ENCODE measurements around the gene SLC9A8. TPM values are rescaled to one million over a fixed set of nuclear protein-coding genes. Genes with fewer than 3 reads are reported as not detected.

The SLC9A8 gene
- total and polyA plus RNA-seq, 2 donors (not counting 3 experiments of a cell fraction or from before 2014, with no cell fraction given), result 5.1 to 14.4 TPM

DNA sequence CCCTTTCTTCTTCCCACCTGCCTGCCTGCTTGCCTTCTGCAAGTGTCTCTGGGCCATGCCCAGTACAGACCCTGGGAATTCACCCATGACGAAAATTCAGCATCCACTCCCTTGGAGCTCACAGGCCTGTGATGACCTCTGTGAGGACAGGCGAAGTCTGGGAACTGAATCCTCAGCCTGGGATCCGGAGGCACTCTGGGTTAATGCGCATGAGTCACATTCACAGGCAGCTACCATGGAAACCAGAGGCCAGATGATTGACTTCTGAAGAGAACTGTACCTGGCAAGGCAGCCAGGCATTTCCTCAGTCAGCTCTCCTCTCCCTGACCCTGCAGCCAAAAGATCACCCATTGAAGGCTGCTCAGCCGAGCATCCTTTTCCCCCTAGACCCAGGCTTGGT is 41.0 kb downstream of the SLC9A8 start:
- intact Hi-C loops (cut with micrococcal nuclease), result no loop called here
- BruUV-seq (replicated peaks), result no TSS peak
- Histone ChIP-seq H3K4me1 (ENCODE audit: control insufficient read depth, extremely low read depth, insufficient read depth, low read length) (no peaks in the 10 kb centered on the region), H3K9me1 (replicated peaks; ENCODE audit: control insufficient read depth, extremely low read depth, insufficient read depth, low read length) (no peaks in the 10 kb centered on the region), H3K9me3 (replicated peaks; ENCODE audit: control insufficient read depth, insufficient read depth, low read length) (no peaks in the 10 kb centered on the region), H3K4me2 (ENCODE audit: insufficient read depth, low read length) (no peak overlapping the region), H4K20me1 (replicated peaks; ENCODE audit: control insufficient read depth, extremely low read depth, insufficient read depth, low read length) (no peaks in the 10 kb centered on the region), H2AFZ (ENCODE audit: low read depth, low read length) (no peak overlapping the region), H3K36me3 (ENCODE audit: control insufficient read depth in 2 of 2, extremely low read depth in 1 of 2, insufficient read depth in 2 of 2, low read length in 2 of 2) (peaks cover 5 to 10% of the 10 kb centered on the region in 2 experiments), H3K4me3 (replicated peaks in 1 of 3; ENCODE audit: insufficient read depth in 1 of 3, low read depth in 1 of 3, low read length in 3 of 3) (no peak overlapping the region), H3K9ac (replicated peaks; ENCODE audit: extremely low read depth, insufficient read depth, low read length) (no peak overlapping the region), H3K27ac (ENCODE audit: insufficient read depth, low read depth, low read length) (peak overlapping the region; percentile 19), H3K27me3 (ENCODE audit: control insufficient read depth in 2 of 2, insufficient read depth in 2 of 2, low read length in 2 of 2) (no peaks in the 10 kb centered on the region), H3K79me2 (ENCODE audit: control insufficient read depth, insufficient read depth, low read length) (no peaks in the 10 kb centered on the region)
- TF ChIP-seq POLR2A (IDR thresholded peaks at IDR 0.05; ENCODE audit: low read depth, low read length) (no peak), FOS (IDR thresholded peaks at IDR 0.05; ENCODE audit: borderline replicate concordance, insufficient read depth, low read length) (peak; percentile 47)
- dilution Hi-C loops (cut with MboI; ENCODE audit: extremely low pct_ligation_motif_present, low sequenced_read_pairs), result no loop called here
- ChIA-PET POLR2A (no interaction called here), CTCF (interaction anchor here (0.8 to 2.9 kb wide), 7 partner anchors 13 to 312 kb away, joined by 3 to 10 read pairs (median 3); no protein-coding TSS in a partner anchor)
- FAIRE-seq (peak; percentile 92), DNase-seq (ENCODE audit: low read depth, low spot score) (peak; percentile 61)

GRCh38 chr20:49854190-49854875 is 41.7 kb downstream of the SLC9A8 start:
- Histone ChIP-seq H3K4me1 (ENCODE audit: control insufficient read depth, extremely low read depth, insufficient read depth, low read length) (no peaks in the 10 kb centered on the region), H3K4me3 (replicated peaks in 1 of 3; ENCODE audit: insufficient read depth in 1 of 3, low read depth in 1 of 3, low read length in 3 of 3) (no peak overlapping the region), H4K20me1 (replicated peaks; ENCODE audit: control insufficient read depth, extremely low read depth, insufficient read depth, low read length) (no peaks in the 10 kb centered on the region), H3K4me2 (ENCODE audit: insufficient read depth, low read length) (no peak overlapping the region), H3K9ac (replicated peaks; ENCODE audit: extremely low read depth, insufficient read depth, low read length) (no peak overlapping the region), H3K9me1 (replicated peaks; ENCODE audit: control insufficient read depth, extremely low read depth, insufficient read depth, low read length) (no peaks in the 10 kb centered on the region), H3K9me3 (replicated peaks; ENCODE audit: control insufficient read depth, insufficient read depth, low read length) (no peaks in the 10 kb centered on the region), H3K27me3 (ENCODE audit: control insufficient read depth in 2 of 2, insufficient read depth in 2 of 2, low read length in 2 of 2) (no peaks in the 10 kb centered on the region), H2AFZ (ENCODE audit: low read depth, low read length) (no peak overlapping the region), H3K79me2 (ENCODE audit: control insufficient read depth, insufficient read depth, low read length) (no peaks in the 10 kb centered on the region), H3K27ac (ENCODE audit: insufficient read depth, low read depth, low read length) (no peak overlapping the region), H3K36me3 (ENCODE audit: control insufficient read depth in 2 of 2, extremely low read depth in 1 of 2, insufficient read depth in 2 of 2, low read length in 2 of 2) (peaks cover 4 to 10% of the 10 kb centered on the region in 2 experiments)
- CTCF ChIA-PET, result interaction anchor here (1.0 to 2.9 kb wide), 6 partner anchors 13 to 245 kb away, joined by 3 to 10 read pairs (median 3); no protein-coding TSS in a partner anchor
- DNase-seq (ENCODE audit: low read depth, low spot score) (no peak), FAIRE-seq (no peak)
- intact Hi-C loops (cut with micrococcal nuclease), result no loop called here
- dilution Hi-C loops (cut with MboI; ENCODE audit: extremely low pct_ligation_motif_present, low sequenced_read_pairs), result no loop called here
- POLR2A ChIA-PET, result no interaction called here
- BruUV-seq (replicated peaks), result no TSS peak
- TF ChIP-seq MYC (IDR thresholded peaks at IDR 0.05; ENCODE audit: low read depth, low read length) (no peak), POLR2AphosphoS5 (IDR thresholded peaks at IDR 0.05; ENCODE audit: insufficient read depth, low read depth, low read length) (no peak), POLR2A (IDR thresholded peaks at IDR 0.05; ENCODE audit: low read depth, low read length) (no peak), FOS (IDR thresholded peaks at IDR 0.05; ENCODE audit: borderline replicate concordance, insufficient read depth, low read length) (no peak), EZH2 (IDR thresholded peaks at IDR 0.05; ENCODE audit: borderline replicate concordance, low read depth, low read length, severe bottlenecking) (no peak), JUN (IDR thresholded peaks at IDR 0.05; ENCODE audit: borderline replicate concordance, insufficient read depth, insufficient read length, low read depth) (no peak), GATA2 (IDR thresholded peaks at IDR 0.05; ENCODE audit: insufficient read depth, insufficient read length, low read depth, low read length) (no peak)
- TF ChIP-seq, protein P1, sequence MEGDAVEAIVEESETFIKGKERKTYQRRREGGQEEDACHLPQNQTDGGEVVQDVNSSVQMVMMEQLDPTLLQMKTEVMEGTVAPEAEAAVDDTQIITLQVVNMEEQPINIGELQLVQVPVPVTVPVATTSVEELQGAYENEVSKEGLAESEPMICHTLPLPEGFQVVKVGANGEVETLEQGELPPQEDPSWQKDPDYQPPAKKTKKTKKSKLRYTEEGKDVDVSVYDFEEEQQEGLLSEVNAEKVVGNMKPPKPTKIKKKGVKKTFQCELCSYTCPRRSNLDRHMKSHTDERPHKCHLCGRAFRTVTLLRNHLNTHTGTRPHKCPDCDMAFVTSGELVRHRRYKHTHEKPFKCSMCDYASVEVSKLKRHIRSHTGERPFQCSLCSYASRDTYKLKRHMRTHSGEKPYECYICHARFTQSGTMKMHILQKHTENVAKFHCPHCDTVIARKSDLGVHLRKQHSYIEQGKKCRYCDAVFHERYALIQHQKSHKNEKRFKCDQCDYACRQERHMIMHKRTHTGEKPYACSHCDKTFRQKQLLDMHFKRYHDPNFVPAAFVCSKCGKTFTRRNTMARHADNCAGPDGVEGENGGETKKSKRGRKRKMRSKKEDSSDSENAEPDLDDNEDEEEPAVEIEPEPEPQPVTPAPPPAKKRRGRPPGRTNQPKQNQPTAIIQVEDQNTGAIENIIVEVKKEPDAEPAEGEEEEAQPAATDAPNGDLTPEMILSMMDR (IDR thresholded peaks at IDR 0.05; ENCODE audit: extremely low read depth in 1 of 2, insufficient read depth in 1 of 2, low read depth in 1 of 2, low read length in 2 of 2), result no peak
- TF ChIP-seq, protein P2, sequence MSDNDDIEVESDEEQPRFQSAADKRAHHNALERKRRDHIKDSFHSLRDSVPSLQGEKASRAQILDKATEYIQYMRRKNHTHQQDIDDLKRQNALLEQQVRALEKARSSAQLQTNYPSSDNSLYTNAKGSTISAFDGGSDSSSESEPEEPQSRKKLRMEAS (IDR thresholded peaks at IDR 0.05; ENCODE audit: insufficient read depth, insufficient read length), result no peak

Data from endothelial cell of umbilical vein (primary cell).